Measurements from ENCODE around the gene RNF152. TPM values are rescaled to one million over a fixed set of nuclear protein-coding genes. Genes with fewer than 3 reads are reported as not detected.

The RNF152 gene
- total and polyA plus RNA-seq, 2 of the 4 experiments (the other 2 are of a cell fraction): 7.5 to 18.5 TPM

DNA sequence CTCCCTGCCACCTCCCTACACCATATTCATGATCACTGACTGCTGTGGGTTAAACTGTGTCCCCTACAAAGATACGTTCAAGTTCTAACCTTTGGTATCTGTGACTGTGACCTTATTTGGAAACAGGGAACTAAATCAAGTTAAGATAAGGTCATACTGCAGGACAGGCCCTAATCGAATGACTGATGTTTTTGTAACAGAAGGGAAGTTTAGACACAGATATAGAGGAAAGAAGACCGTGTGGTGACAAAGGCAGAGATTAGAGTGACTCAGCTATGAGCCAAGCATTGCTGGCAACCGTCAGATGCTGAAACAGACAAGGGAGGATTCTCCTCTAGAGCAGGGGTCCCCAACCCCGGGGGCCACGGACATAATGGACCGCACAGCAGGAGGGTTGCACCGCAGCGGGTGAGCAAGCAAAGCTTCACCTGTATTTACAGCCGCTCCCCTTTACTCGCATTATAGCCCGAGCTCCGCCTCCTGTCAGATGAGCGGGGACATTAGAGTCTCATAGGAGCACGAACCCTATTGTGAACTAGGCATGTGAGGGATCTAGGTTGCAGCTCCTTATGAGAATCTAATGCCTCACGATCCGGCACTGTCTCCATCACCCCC is 28.9 kb upstream of the RNF152 start:
- in situ Hi-C loops (cut with MboI; ENCODE audit: low sequenced_read_pairs): no loop called here
- intact Hi-C loops (cut with micrococcal nuclease): no loop called here
- H3K9ac ChIP-seq (ENCODE audit: low read depth, low read length): no peak overlapping the region
- dilution Hi-C loops (cut with HindIII; ENCODE audit: low sequenced_read_pairs, unreplicated experiment): no loop called here
- H3K9me1 ChIP-seq (ENCODE audit: insufficient read depth, low read length): peaks cover 7% of the 10 kb centered on the region; the same call in 1 of the 2 replicates
- H3K27ac ChIP-seq (ENCODE audit: insufficient read depth, low read length): no peak overlapping the region
- H3K27me3 ChIP-seq (ENCODE audit: control insufficient read depth, insufficient read depth, low read length): no peaks in the 10 kb centered on the region
- H2AK5ac ChIP-seq (ENCODE audit: low read depth, low read length): no peak overlapping the region
- no TSS peak for BruUV-seq (replicated peaks)
- H4K5ac ChIP-seq (ENCODE audit: low read depth, low read length): no peak overlapping the region
- no peak overlapping the region for H2BK5ac ChIP-seq (ENCODE audit: low read depth, low read length, poor library complexity, severe bottlenecking)
- no peak overlapping the region for H3K18ac ChIP-seq (ENCODE audit: low read depth, low read length)
- H3K4me1 ChIP-seq (ENCODE audit: control insufficient read depth, insufficient read depth, low read length): no peaks in the 10 kb centered on the region
- no peak overlapping the region for H2BK20ac ChIP-seq (ENCODE audit: low read depth, low read length)
- peak overlapping the region; percentile 50 for H3K14ac ChIP-seq (replicated peaks; ENCODE audit: low read depth, low read length)
- no peak overlapping the region for H3K56ac ChIP-seq (ENCODE audit: extremely low read depth, insufficient read depth, low read length)
- no peak overlapping the region for H3K4me3 ChIP-seq (ENCODE audit: insufficient read depth, low read depth, low read length)
- no peak overlapping the region for H2BK15ac ChIP-seq (ENCODE audit: low read depth, low read length)
- H4K8ac ChIP-seq (ENCODE audit: low read depth in 2 of 2, low read length in 2 of 2): 0 out of 4 replicates have a peak overlapping the region, but pooled peaks of 1 of the 2 experiments have one; percentile 21
- no peak overlapping the region for H2AK9ac ChIP-seq (replicated peaks; ENCODE audit: low read depth, low read length, poor library complexity)
- H3K79me1 ChIP-seq (ENCODE audit: low read depth in 1 of 2, low read length in 2 of 2): no peaks in the 10 kb centered on the region
- H3K23ac ChIP-seq (ENCODE audit: low read depth, low read length): no peak overlapping the region
- no peaks in the 10 kb centered on the region for H3K9me3 ChIP-seq (ENCODE audit: control insufficient read depth, insufficient read depth, low read length)
- 73% methylated on average over 6 of the region's 17 CpGs; no CpG with 5 or more reads in 1 of the 2 experiments for WGBS, 2 experiments (ENCODE audit: extremely low coverage in 2 of 2, insufficient read length in 1 of 2)
- H3K36me3 ChIP-seq (ENCODE audit: control insufficient read depth, insufficient read depth, low read length): no peaks in the 10 kb centered on the region
- ChIA-PET CTCF (no interaction called here), POLR2A (ENCODE audit: unreplicated experiment) (no interaction called here)
- H2AFZ ChIP-seq (replicated peaks; ENCODE audit: low read length, poor library complexity): peak overlapping the region; percentile 1
- TF ChIP-seq MAZ (IDR thresholded peaks at IDR 0.05; ENCODE audit: borderline replicate concordance, low read depth, low read length): no peak
- no peak for TF ChIP-seq RCOR1 (IDR thresholded peaks at IDR 0.05; ENCODE audit: insufficient replicate concordance, low read length)
- no peak for TF ChIP-seq POLR2A (IDR thresholded peaks at IDR 0.05; ENCODE audit: low read depth, low read length)
- no peak for TF ChIP-seq CHD1 (IDR thresholded peaks at IDR 0.05; ENCODE audit: low read depth, low read length)
- no peak for TF ChIP-seq BHLHE40 (IDR thresholded peaks at IDR 0.05; ENCODE audit: low read depth, low read length)
- TF ChIP-seq FOS (IDR thresholded peaks at IDR 0.05; ENCODE audit: low read depth, low read length): no peak
- TF ChIP-seq CEBPB (IDR thresholded peaks at IDR 0.05; ENCODE audit: low read depth, low read length): no peak
- TF ChIP-seq, protein P1, sequence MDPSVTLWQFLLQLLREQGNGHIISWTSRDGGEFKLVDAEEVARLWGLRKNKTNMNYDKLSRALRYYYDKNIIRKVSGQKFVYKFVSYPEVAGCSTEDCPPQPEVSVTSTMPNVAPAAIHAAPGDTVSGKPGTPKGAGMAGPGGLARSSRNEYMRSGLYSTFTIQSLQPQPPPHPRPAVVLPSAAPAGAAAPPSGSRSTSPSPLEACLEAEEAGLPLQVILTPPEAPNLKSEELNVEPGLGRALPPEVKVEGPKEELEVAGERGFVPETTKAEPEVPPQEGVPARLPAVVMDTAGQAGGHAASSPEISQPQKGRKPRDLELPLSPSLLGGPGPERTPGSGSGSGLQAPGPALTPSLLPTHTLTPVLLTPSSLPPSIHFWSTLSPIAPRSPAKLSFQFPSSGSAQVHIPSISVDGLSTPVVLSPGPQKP (IDR thresholded peaks at IDR 0.05; ENCODE audit: borderline replicate concordance, low read depth, low read length): no peak
- TF ChIP-seq MXI1 (IDR thresholded peaks at IDR 0.05; ENCODE audit: borderline replicate concordance, low read depth, low read length): no peak
- TF ChIP-seq MAFK (IDR thresholded peaks at IDR 0.05; ENCODE audit: low read depth, low read length): no peak
- TF ChIP-seq SMC3 (IDR thresholded peaks at IDR 0.05; ENCODE audit: low read depth, low read length): no peak
- TF ChIP-seq, protein P2, sequence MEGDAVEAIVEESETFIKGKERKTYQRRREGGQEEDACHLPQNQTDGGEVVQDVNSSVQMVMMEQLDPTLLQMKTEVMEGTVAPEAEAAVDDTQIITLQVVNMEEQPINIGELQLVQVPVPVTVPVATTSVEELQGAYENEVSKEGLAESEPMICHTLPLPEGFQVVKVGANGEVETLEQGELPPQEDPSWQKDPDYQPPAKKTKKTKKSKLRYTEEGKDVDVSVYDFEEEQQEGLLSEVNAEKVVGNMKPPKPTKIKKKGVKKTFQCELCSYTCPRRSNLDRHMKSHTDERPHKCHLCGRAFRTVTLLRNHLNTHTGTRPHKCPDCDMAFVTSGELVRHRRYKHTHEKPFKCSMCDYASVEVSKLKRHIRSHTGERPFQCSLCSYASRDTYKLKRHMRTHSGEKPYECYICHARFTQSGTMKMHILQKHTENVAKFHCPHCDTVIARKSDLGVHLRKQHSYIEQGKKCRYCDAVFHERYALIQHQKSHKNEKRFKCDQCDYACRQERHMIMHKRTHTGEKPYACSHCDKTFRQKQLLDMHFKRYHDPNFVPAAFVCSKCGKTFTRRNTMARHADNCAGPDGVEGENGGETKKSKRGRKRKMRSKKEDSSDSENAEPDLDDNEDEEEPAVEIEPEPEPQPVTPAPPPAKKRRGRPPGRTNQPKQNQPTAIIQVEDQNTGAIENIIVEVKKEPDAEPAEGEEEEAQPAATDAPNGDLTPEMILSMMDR (conservative IDR thresholded peaks at IDR 0.05; ENCODE audit: low read depth, low read length): no peak
- TF ChIP-seq, protein P3, sequence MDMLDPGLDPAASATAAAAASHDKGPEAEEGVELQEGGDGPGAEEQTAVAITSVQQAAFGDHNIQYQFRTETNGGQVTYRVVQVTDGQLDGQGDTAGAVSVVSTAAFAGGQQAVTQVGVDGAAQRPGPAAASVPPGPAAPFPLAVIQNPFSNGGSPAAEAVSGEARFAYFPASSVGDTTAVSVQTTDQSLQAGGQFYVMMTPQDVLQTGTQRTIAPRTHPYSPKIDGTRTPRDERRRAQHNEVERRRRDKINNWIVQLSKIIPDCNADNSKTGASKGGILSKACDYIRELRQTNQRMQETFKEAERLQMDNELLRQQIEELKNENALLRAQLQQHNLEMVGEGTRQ (IDR thresholded peaks at IDR 0.05; ENCODE audit: low read depth, low read length): no peak
- TF ChIP-seq RFX5 (IDR thresholded peaks at IDR 0.05; ENCODE audit: low read depth, low read length): no peak
- no peak for TF ChIP-seq NFE2L2 (IDR thresholded peaks at IDR 0.05; ENCODE audit: low read depth, low read length)
- no peak overlapping the region for H3K4me2 ChIP-seq (ENCODE audit: low read depth, low read length)
- peak overlapping the region; percentile 10; the same call in 1 of the 2 replicates for H3K4ac ChIP-seq (ENCODE audit: low read depth, low read length)
- H4K91ac ChIP-seq (ENCODE audit: insufficient read depth, low read depth, low read length): peak overlapping the region; percentile 4; the same call in 1 of the 2 replicates
- no peak overlapping the region for H2BK120ac ChIP-seq (ENCODE audit: low read depth, low read length)
- DNase-seq: peak; percentile 15
- no peaks in the 10 kb centered on the region for H4K20me1 ChIP-seq (ENCODE audit: insufficient read depth, low read length)
- ATAC-seq (ENCODE audit: low read depth): no peak

All from IMR-90 (cell line).